Right lobe of liver (tissue), 6 donors: ENCODE data around the gene POPDC2. TPM values are rescaled to one million over a fixed set of nuclear protein-coding genes. Genes with fewer than 3 reads are reported as not detected.

Source experiments
- ATAC-seq, 4 donors: fragments of 200-7000 bp; cut with Tn5 transposase; one replicate each; pipeline ENCODE4 v1.9.1; 2020; ENCODE audit warnings: mild to moderate bottlenecking in 4 of 4, moderate library complexity in 4 of 4
- DNase-seq, 3 donors: peaks; one replicate each; pipeline ENCODE4 v3.0.0-alpha.2; 2020
- H3K27ac ChIP-seq, 3 donors: fragments of 200-600 bp; one replicate each; pipeline ENCODE4 v1.8.0; 2022
- H3K27me3 ChIP-seq, 2 donors: fragments of 200-600 bp; one replicate each; pipeline ENCODE4 v1.8.0; 2022
- H3K36me3 ChIP-seq, 4 donors: fragments of 200-600 bp; sonication (generic) in 1 of 4; one replicate each; pipeline versions ENCODE4 v1.5.1 to v1.8.0; 2017 to 2022; ENCODE audit warnings: control low read depth in 1 of 4
- H3K4me1 ChIP-seq, 4 donors: fragments of 200-600 bp; sonication (generic) in 1 of 4; one replicate each; pipeline versions ENCODE4 v1.5.1 to v1.8.0; 2017 to 2022; ENCODE audit warnings: control low read depth in 1 of 4
- H3K4me3 ChIP-seq, 3 donors: fragments of 200-600 bp; one replicate each; pipeline ENCODE4 v1.8.0; 2022
- H3K9me3 ChIP-seq, 4 donors: fragments of 200-600 bp; sonication (generic) in 1 of 4; one replicate each; pipeline versions ENCODE4 v1.5.1 to v1.8.0; 2017 to 2022; ENCODE audit warnings: control low read depth in 1 of 4
- CTCF ChIP-seq, 4 donors: fragments of 200-600 bp in 3 of 4; fragments of 450-650 bp in 1 of 4; IDR thresholded peaks; one replicate each; pipeline versions ENCODE4 v1.5.1 to v1.8.0; 2016 to 2022; ENCODE audit warnings: antibody characterized with exemption in 4 of 4, mild to moderate bottlenecking in 2 of 4
- POLR2A ChIP-seq: fragments of 450-650 bp; IDR thresholded peaks from one replicate; pipeline ENCODE4 v1.6.1; 2017; ENCODE audit warnings: antibody characterized with exemption, mild to moderate bottlenecking
- WGBS: methylation state at CpG from one replicate; pipeline ENCODE4 v1.1.6; 2018; ENCODE audit warnings: low coverage, low lambda C conversion rate; ENCODE audit not compliant: insufficient coverage; ENCODE audit errors: missing lambda C conversion rate; 5-methylcytosine and 5-hydroxymethylcytosine counted together
- intact Hi-C, 2 donors: fragments of 100-400 bp; cut with DNase I; formaldehyde crosslinking; loops; one replicate each; pipeline versions ENCODE4 v1.11.2 to v1.14.1; 2022
- total RNA-seq, 6 experiments: library from RNA; depleted of rRNA in 2 of 6; stranded (reverse); fragments of >200 nt in 2 of 6; fragmentation: NEBNext Ultra II Directional in 3 of 6; extraction: Animal tissue kit (Norgen Biotek cat#: 25700) in 3 of 6; gene quantifications; one replicate each; pipeline versions ENCODE4 v1.1.0 to v1.2.4, GENCODE V29; 2016 to 2023
- donor health status: DM: no; HTN: yes; CAD: no.
- donor health status: DM: no; HTN: no; CAD: no.
- donor health status: DM: no; HTN: no; CAD: no.
- donor health status: DM: no; HTN: yes; CAD: no.
- donor health status: DM: no; HTN: yes; CAD: no.

The POPDC2 gene
- total RNA-seq, 6 experiments from 2014 or later = 0.43 to 0.92 (median 0.68) TPM

- Histone ChIP-seq H3K4me3 (no peak overlapping the region), H3K36me3 (peaks cover 0 to 4% (median 2%) of the 10 kb centered on the region in 4 donors), H3K27me3 (no peaks in the 10 kb centered on the region), H3K4me1 (no peaks in the 10 kb centered on the region), H3K27ac (no peak overlapping the region), H3K9me3 (no peaks in the 10 kb centered on the region)
- intact Hi-C loops = no loop called here
- no peak for DNase-seq
- TF ChIP-seq POLR2A = no peak
- no peak for TF ChIP-seq CTCF (IDR thresholded peaks at IDR 0.05)
- 91% methylated on average over 4 of the region's 4 CpGs for WGBS
- ATAC-seq = no peak
Observed at GRCh38 chr3:119664850-119665379, 4.5 kb upstream of the POPDC2 start.

- intact Hi-C loops = no loop called here
- Histone ChIP-seq H3K9me3 (no peaks in the 10 kb centered on the region), H3K27ac (no peak overlapping the region), H3K4me1 (no peaks in the 10 kb centered on the region), H3K4me3 (no peak overlapping the region), H3K36me3 (peaks cover 0 to 4% (median 2%) of the 10 kb centered on the region in 4 donors), H3K27me3 (no peaks in the 10 kb centered on the region)
- DNase-seq (no peak), ATAC-seq (no peak)
- 84% methylated on average over 4 of the region's 4 CpGs for WGBS
- TF ChIP-seq CTCF (IDR thresholded peaks at IDR 0.05) (no peak), POLR2A (no peak)
Observed at GRCh38 chr3:119664370-119664769, 4.0 kb upstream of the POPDC2 start.

DNA sequence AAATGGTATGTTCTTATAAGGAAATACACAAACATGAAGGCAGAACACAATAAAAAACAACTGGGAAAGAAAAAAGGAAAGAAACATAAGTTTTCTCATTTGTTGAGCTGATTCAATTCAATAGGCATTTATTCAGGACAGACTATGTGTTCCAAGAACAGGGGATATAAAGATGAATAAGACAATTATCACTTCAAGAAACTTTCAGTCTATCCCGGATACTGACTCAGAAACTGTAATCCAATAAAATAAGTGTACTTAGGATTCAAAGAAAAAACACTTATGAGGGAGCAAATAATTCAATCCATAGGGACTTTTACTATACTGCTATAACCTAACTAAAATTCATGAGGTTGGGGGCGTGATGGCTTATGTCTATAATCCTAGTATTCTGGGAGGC lies 3.5 kb upstream of the POPDC2 start:
- H3K27ac ChIP-seq = no peak overlapping the region
- H3K4me1 ChIP-seq = no peaks in the 10 kb centered on the region
- ATAC-seq (no peak), DNase-seq (no peak)
- 70% methylated on average over 2 of the region's 2 CpGs for WGBS
- intact Hi-C loops = no loop called here
- H3K9me3 ChIP-seq = no peaks in the 10 kb centered on the region
- H3K27me3 ChIP-seq = no peaks in the 10 kb centered on the region
- peaks cover 0 to 4% (median 2%) of the 10 kb centered on the region in 4 donors for H3K36me3 ChIP-seq
- no peak overlapping the region for H3K4me3 ChIP-seq
- TF ChIP-seq CTCF (IDR thresholded peaks at IDR 0.05) = no peak
- no peak for TF ChIP-seq POLR2A

DNA sequence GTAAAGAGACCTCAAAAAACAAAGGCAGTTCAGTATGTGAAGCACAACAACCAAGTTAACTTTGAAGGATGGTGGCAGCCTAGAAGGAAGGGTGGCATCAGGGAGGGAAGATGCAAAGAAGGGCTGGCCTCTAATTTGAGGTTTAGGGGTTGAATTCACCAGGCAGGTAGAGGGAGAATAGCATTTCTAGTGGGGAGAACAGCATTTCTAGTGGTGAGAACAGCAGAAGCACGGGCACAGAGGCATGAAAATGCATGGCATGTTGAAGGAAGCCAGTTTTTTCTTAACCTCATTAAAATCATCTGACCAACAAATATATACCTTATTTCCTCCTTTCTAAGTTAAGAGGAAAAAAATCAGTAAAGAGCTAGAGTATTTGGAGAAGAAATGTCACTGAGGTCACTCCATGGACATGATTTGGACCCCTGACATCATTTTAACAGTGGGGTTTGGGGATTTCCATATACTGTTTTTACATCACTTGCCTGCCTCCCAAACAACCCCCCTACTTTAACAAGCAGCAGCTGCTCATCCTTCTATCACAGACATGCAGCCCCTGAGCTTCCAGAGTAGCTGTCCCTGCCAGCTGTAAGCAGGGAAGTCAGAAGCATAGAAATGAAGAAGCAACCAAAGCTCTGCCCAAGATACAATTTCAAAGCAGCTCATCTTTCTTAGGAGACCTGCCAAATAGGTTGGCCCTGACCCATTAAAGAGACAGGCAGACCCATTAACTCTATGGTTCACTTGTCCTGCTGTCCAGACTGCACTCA lies 2.4 kb upstream of the POPDC2 start:
- H3K9me3 ChIP-seq = no peaks in the 10 kb centered on the region
- H3K4me3 ChIP-seq = no peak overlapping the region
- H3K27ac ChIP-seq = no peak overlapping the region
- ATAC-seq (peak in 1 of 4 donors; percentile 21), DNase-seq (no peak)
- H3K27me3 ChIP-seq = no peaks in the 10 kb centered on the region
- no peaks in the 10 kb centered on the region for H3K4me1 ChIP-seq
- intact Hi-C loops = no loop called here
- H3K36me3 ChIP-seq = peaks cover 0 to under 1% (median 0%) of the 10 kb centered on the region in 4 donors
- WGBS = 67% methylated on average over 1 of the region's 1 CpG
- TF ChIP-seq CTCF (IDR thresholded peaks at IDR 0.05) (no peak), POLR2A (no peak)
